ENCODE results near the gene OR52A1. TPM values are rescaled to one million over a fixed set of nuclear protein-coding genes. Genes with fewer than 3 reads are reported as not detected.

The OR52A1 gene
- polyA plus RNA-seq, 3 donors = not detected

GRCh38 chr11:5200582-5200981, 46.0 kb upstream of the OR52A1 start, which contains the start of gene OR51V1:
Gene OR51V1, minus strand, starts transcription at chr11:5200682. Its CDS starts 0 bp downstream, at chr11:5200682.
- no peak within 1 kb of the TSS for H2AFZ ChIP-seq (ENCODE audit: insufficient read depth, low read depth, low read length, poor library complexity, severe bottlenecking)

GRCh38 chr11:5198285-5198684, 43.7 kb upstream of the OR52A1 start:
- Mint-ChIP-seq H3K4me1 (no peaks in the 10 kb centered on the region), H3K9me3 (peaks cover 0 to 4% (median 2%) of the 10 kb centered on the region in 7 donors), H3K4me3 (no peak overlapping the region), H3K27me3 (ENCODE audit: low read depth in 3 of 3) (peaks cover 0 to 3% (median 0%) of the 10 kb centered on the region in 3 donors), H3K36me3 (no peaks in the 10 kb centered on the region), H3K27ac (no peak overlapping the region)
- Histone ChIP-seq H2AFZ (ENCODE audit: insufficient read depth, low read depth, low read length, poor library complexity, severe bottlenecking) (no peak overlapping the region), H3K4me2 (replicated peaks; ENCODE audit: extremely low read depth, low read length, poor library complexity, severe bottlenecking) (no peak overlapping the region), H3K27ac (ENCODE audit: low read depth in 1 of 2, low read length in 2 of 2) (no peak overlapping the region), H3K79me2 (ENCODE audit: insufficient read depth, low read length) (no peaks in the 10 kb centered on the region), H3K27me3 (ENCODE audit: control insufficient read depth in 2 of 2, insufficient read depth in 2 of 2, low read length in 2 of 2) (no peaks in the 10 kb centered on the region), H3K9me3 (replicated peaks in 1 of 2; ENCODE audit: control insufficient read depth in 1 of 2, insufficient read depth in 1 of 2, low read length in 2 of 2) (peaks cover 0 to 5% of the 10 kb centered on the region in 2 donors), H4K20me1 (ENCODE audit: insufficient read depth, low read length) (no peaks in the 10 kb centered on the region), H3K9ac (ENCODE audit: insufficient read depth, low read length, poor library complexity, severe bottlenecking) (no peak overlapping the region), H3K4me3 (replicated peaks in 1 of 3; ENCODE audit: low read depth in 2 of 3, low read length in 3 of 3) (no peak overlapping the region), H3K36me3 (replicated peaks in 1 of 2; ENCODE audit: control insufficient read depth in 1 of 2, insufficient read depth in 2 of 2, low read length in 2 of 2) (no peaks in the 10 kb centered on the region), H3K4me1 (ENCODE audit: control insufficient read depth in 1 of 2, insufficient read depth in 2 of 2, low read length in 2 of 2) (no peaks in the 10 kb centered on the region)
- no peak for TF ChIP-seq CTCF (IDR thresholded peaks at IDR 0.05)
- intact Hi-C loops (cut with micrococcal nuclease) = no loop called here
- no peak for DNase-seq

More at GRCh38 chr11:5200582-5200981, 46.0 kb upstream of the OR52A1 start, which contains the start of gene OR51V1:
- no peaks in the 10 kb centered on the region for H3K36me3 ChIP-seq (replicated peaks in 1 of 2; ENCODE audit: control insufficient read depth in 1 of 2, insufficient read depth in 2 of 2, low read length in 2 of 2)
- H3K27me3 Mint-ChIP-seq (ENCODE audit: low read depth in 3 of 3) = peaks cover 0 to 3% (median 0%) of the 10 kb centered on the region in 3 donors
- no peaks in the 10 kb centered on the region for H3K36me3 Mint-ChIP-seq
- no peaks in the 10 kb centered on the region for H3K4me1 ChIP-seq (ENCODE audit: control insufficient read depth in 1 of 2, insufficient read depth in 2 of 2, low read length in 2 of 2)
- H3K4me2 ChIP-seq (replicated peaks; ENCODE audit: extremely low read depth, low read length, poor library complexity, severe bottlenecking) = no peak within 1 kb of the TSS
- H3K27me3 ChIP-seq (ENCODE audit: control insufficient read depth in 2 of 2, insufficient read depth in 2 of 2, low read length in 2 of 2) = no peaks in the 10 kb centered on the region
- H3K4me1 Mint-ChIP-seq = no peaks in the 10 kb centered on the region
- no peak within 1 kb of the TSS for H3K27ac Mint-ChIP-seq
- intact Hi-C loops (cut with micrococcal nuclease) = no loop called here
- no peaks in the 10 kb centered on the region for H4K20me1 ChIP-seq (ENCODE audit: insufficient read depth, low read length)
- H3K9ac ChIP-seq (ENCODE audit: insufficient read depth, low read length, poor library complexity, severe bottlenecking) = no peak within 1 kb of the TSS
- H3K4me3 Mint-ChIP-seq = no peak within 1 kb of the TSS
- H3K79me2 ChIP-seq (ENCODE audit: insufficient read depth, low read length) = no peaks in the 10 kb centered on the region
- no peaks in the 10 kb centered on the region for H3K9me3 Mint-ChIP-seq
- no peaks in the 10 kb centered on the region for H3K9me3 ChIP-seq (replicated peaks in 1 of 2; ENCODE audit: control insufficient read depth in 1 of 2, insufficient read depth in 1 of 2, low read length in 2 of 2)
- H3K4me3 ChIP-seq (replicated peaks in 1 of 3; ENCODE audit: low read depth in 2 of 3, low read length in 3 of 3) = no peak within 1 kb of the TSS
- H3K27ac ChIP-seq (ENCODE audit: low read depth in 1 of 2, low read length in 2 of 2) = no peak within 1 kb of the TSS
- DNase-seq = no peak
- no peak for TF ChIP-seq CTCF (IDR thresholded peaks at IDR 0.05)
- WGBS (ENCODE audit: insufficient coverage) = 50% methylated on average over 1 of the region's 1 CpG

Data from CD14-positive monocyte (primary cell).